ENCODE measurements around the gene NOTCH1.

- TF ChIP-seq CTCF (IDR thresholded peaks at IDR 0.05; ENCODE audit: low read depth, low read length) (no peak), EZH2phosphoT487 (IDR thresholded peaks at IDR 0.05; ENCODE audit: low read depth) (no peak)
These were observed 29.9 kb upstream of the NOTCH1 start for GRCh38 chr9:136575626-136576268.
